Measurements from ENCODE around the gene CMSS1.

CMSS1 gene

GRCh38 chr3:99856437-99857220 is 39.0 kb downstream of the CMSS1 start:
- DNase-seq, result peak; percentile 41

- DNase-seq, result no peak
Observed at GRCh38 chr3:99857278-99857677, 39.6 kb downstream of the CMSS1 start.

GRCh38 chr3:99858469-99858868 is 40.8 kb downstream of the CMSS1 start:
- DNase-seq, result no peak

- no peak for DNase-seq
Observed at GRCh38 chr3:99859825-99860224, 42.2 kb downstream of the CMSS1 start.

GRCh38 chr3:99861216-99861615 is 43.6 kb downstream of the CMSS1 start:
- no peak for DNase-seq

GRCh38 chr3:99862208-99862607 is 44.5 kb downstream of the CMSS1 start:
- DNase-seq, result no peak

GRCh38 chr3:99863002-99863401 is 45.3 kb downstream of the CMSS1 start:
- no peak for DNase-seq

GRCh38 chr3:99863588-99863987 is 45.9 kb downstream of the CMSS1 start:
- DNase-seq, result no peak

- no peak for DNase-seq
Observed at GRCh38 chr3:99864289-99864688, 46.6 kb downstream of the CMSS1 start.

- no peak for DNase-seq
Observed at GRCh38 chr3:99865321-99865720, 47.7 kb downstream of the CMSS1 start.

GRCh38 chr3:99866261-99866761 is 48.6 kb downstream of the CMSS1 start:
- DNase-seq, result peak; percentile 48

GRCh38 chr3:99867594-99868310 is 50.1 kb downstream of the CMSS1 start:
- peak; percentile 27 for DNase-seq

- no peak for DNase-seq
Observed at GRCh38 chr3:99868311-99868646, 50.6 kb downstream of the CMSS1 start.

- no peak for DNase-seq
Observed at GRCh38 chr3:99869621-99870020, 52.0 kb downstream of the CMSS1 start.

GRCh38 chr3:99870712-99871111 is 53.0 kb downstream of the CMSS1 start:
- no peak for DNase-seq

GRCh38 chr3:99871231-99872045 is 53.8 kb downstream of the CMSS1 start:
- no peak for DNase-seq

GRCh38 chr3:99872923-99873254 is 55.2 kb downstream of the CMSS1 start:
- peak; percentile 71 for DNase-seq

- no peak for DNase-seq
Observed at GRCh38 chr3:99873269-99874102, 55.8 kb downstream of the CMSS1 start.

- DNase-seq, result no peak
Observed at GRCh38 chr3:99874237-99875002, 56.8 kb downstream of the CMSS1 start.

GRCh38 chr3:99875581-99875928 is 57.9 kb downstream of the CMSS1 start:
- DNase-seq, result no peak

GRCh38 chr3:99875929-99876841 is 58.5 kb downstream of the CMSS1 start:
- peak; percentile 75 for DNase-seq

Data from activated CD4-positive, alpha-beta T cell treated with anti-CD3 and anti-CD28 coated beads, Interleukin-2, Interleukin-6, amounts not matched to agents 100 ng/mL and 50 ng/mL, durations not matched to agents 16 hours and 8 hours (primary cell).